Astrocyte of the cerebellum (primary cell): ENCODE measurements around the gene SLC34A3.

Experiments used
- DNase-seq: peaks from one replicate; pipeline ENCODE4 v3.0.0-alpha.2; 2011; ENCODE audit warnings: low read depth
- H3K4me3 ChIP-seq: 2 replicates; pipeline ENCODE4 v1.5.1; 2011; ENCODE audit warnings: mild to moderate bottlenecking, low read depth, low read length, moderate library complexity
- in situ Hi-C: cut with HindIII; loops from 2 replicates; pipeline ENCODE4 v1.10.0; 2017; ENCODE audit warnings: low sequenced_read_pairs
- TF ChIP-seq, protein P1 (sequence below): IDR thresholded peaks from 2 replicates; pipeline ENCODE4 v1.5.1; 2012; ENCODE audit warnings: low read length, low read depth, moderate library complexity, mild to moderate bottlenecking; ENCODE audit errors: missing control alignments

The SLC34A3 gene

GRCh38 chr9:137251490-137252268 is 21.0 kb downstream of the SLC34A3 start:
- TF ChIP-seq, protein P1, sequence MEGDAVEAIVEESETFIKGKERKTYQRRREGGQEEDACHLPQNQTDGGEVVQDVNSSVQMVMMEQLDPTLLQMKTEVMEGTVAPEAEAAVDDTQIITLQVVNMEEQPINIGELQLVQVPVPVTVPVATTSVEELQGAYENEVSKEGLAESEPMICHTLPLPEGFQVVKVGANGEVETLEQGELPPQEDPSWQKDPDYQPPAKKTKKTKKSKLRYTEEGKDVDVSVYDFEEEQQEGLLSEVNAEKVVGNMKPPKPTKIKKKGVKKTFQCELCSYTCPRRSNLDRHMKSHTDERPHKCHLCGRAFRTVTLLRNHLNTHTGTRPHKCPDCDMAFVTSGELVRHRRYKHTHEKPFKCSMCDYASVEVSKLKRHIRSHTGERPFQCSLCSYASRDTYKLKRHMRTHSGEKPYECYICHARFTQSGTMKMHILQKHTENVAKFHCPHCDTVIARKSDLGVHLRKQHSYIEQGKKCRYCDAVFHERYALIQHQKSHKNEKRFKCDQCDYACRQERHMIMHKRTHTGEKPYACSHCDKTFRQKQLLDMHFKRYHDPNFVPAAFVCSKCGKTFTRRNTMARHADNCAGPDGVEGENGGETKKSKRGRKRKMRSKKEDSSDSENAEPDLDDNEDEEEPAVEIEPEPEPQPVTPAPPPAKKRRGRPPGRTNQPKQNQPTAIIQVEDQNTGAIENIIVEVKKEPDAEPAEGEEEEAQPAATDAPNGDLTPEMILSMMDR = no peak
- H3K4me3 ChIP-seq = no peak overlapping the region
- no peak for DNase-seq
- in situ Hi-C loops = no loop called here

DNA sequence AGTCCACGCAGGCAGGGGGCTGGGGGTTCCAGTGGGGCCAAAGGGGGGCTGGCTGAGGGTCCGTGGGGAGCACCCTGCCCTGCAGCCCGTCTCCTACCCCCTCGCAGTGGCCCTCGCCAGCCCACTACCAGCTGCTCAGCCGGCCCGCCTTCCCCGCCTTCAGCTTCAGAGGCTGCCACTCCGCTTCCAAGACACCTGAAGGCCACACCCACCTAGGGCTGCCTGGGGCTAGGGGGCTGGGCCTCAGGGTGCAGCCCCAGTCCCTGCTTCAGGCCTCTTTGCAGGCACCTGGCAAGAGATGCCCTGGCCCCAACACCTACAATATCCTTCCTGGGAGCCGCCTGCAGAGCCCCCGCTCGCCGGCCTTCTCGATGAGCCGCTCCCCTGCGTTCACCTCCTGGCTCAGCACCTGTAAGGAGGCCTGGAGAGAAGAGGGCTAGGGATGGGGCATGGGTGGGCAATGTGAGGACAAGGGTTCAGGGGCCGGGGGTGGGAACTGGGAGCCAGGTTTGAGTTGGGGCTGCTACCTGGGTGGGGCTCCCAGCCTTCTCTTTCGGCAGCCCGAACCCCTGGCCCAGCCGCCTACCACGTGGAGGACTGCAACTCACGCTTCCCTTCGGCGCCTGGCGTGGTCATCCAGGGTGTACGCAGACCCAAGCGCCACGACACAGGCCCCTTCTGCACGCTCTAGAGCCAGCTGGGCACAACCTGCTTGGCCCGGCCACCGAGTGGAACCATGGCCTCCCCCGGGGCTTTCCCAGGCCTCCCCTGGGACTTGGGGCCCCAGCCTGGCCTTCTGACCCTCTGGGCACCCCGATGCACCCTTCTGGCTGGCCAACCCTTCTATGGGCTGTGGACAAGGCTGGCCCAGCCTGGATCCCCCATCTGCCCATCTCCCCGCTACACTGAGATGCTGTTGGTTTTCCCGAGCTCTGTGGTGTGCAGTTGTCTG is 22.1 kb downstream of the SLC34A3 start:
- H3K4me3 ChIP-seq = no peak overlapping the region
- in situ Hi-C loops = no loop called here
- no peak for DNase-seq
- TF ChIP-seq, protein P1 = no peak

- no peak for DNase-seq
- in situ Hi-C loops = no loop called here
- H3K4me3 ChIP-seq = peak overlapping the region; percentile 95
- TF ChIP-seq, protein P1 = no peak
These were observed 23.3 kb downstream of the SLC34A3 start for GRCh38 chr9:137253717-137254623.

DNA sequence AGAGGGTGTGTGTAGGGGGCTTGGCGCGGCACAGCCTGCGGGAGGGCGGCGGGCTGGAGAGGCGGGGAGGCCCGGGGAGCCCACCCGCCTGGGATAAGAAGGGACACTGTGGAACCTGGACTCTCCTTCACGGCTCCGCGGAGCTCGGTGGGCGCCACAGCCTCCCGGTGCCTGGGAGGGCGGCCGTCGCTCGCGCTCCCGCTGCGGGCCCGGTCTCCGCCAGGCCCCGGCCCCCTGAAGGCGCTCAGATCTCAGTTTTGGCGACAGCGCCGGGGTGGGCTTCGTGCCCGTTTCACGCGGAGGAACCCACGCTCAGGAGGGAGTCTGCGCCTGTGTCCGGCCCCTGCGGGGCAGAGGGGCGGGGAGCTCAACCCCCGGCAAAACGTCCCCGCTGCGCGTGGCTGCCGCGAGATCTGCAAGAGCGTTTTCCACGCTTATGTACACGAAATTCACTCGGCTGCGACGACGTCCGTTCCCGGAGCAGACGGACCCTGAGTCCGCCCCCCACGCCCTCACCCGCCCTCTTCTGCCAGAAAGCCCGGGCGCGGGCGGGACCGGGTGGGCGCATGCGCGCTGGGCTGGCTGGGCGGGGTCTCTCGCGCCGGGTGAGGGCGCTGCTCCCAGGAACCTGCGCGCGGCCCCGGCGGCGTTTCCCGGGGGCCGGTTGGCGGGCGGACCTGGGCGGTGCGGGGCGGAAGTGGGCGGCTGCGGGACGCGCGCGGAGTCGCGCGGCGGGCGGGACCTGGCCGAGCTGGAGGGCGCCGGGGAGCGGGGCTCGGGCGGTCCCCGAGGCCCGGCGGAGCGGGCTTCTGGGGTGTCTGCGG is 24.1 kb downstream of the SLC34A3 start, which contains the start of gene NELFB:
NELFB (plus strand) TSS at position 704 of the 824 bp plus-strand sequence.
- DNase-seq = peak; percentile 54
- in situ Hi-C loops = no loop called here
- TF ChIP-seq, protein P1 = no peak
- H3K4me3 ChIP-seq = peak within 1 kb of the TSS; percentile 95

DNA sequence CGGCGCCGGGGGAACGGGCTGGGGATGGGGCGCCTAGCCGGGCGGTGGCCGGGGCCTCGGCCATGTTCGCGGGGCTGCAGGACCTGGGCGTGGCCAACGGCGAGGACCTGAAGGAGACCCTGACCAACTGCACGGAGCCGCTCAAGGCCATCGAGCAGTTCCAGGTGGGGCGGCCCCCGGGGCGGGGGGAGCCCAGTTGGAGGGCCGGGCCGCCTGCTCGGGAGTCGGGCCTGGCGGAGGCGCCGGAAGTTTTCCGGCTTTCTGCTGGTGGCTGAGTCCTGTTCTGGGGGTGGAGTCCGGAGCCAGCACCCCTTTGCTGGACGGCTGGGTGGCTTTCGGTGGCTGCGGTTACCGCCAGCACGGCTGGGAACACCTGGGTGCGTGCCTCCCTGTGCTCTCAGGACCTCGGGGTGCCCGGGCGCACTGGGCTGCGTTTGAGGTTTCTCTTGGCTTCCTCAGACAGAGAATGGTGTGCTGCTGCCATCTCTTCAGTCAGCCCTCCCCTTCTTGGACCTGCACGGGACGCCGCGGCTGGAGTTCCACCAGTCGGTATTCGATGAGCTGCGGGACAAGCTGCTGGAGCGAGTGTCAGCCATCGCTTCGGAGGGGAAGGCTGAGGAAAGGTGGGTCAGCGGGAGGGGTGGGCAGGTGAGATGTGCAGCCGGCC is 24.9 kb downstream of the SLC34A3 start:
- H3K4me3 ChIP-seq = peak overlapping the region; percentile 95
- no peak for DNase-seq
- in situ Hi-C loops = no loop called here
- TF ChIP-seq, protein P1 = no peak
